ENCODE results near the gene NUP188. TPM values are rescaled to one million over a fixed set of nuclear protein-coding genes. Genes with fewer than 3 reads are reported as not detected.

NUP188 gene
- total RNA-seq, 2 donors from 2014 or later: 75.7 to 106 TPM

- Histone ChIP-seq H3K27ac (no peak overlapping the region), H3K36me3 (peaks cover 65% of the 10 kb centered on the region), H3K9me3 (no peaks in the 10 kb centered on the region), H3K27me3 (replicated peaks; ENCODE audit: insufficient read depth) (no peaks in the 10 kb centered on the region), H3K4me3 (no peak overlapping the region), H3K4me1 (ENCODE audit: control insufficient read depth in 1 of 2, low read depth in 2 of 2) (peaks cover 2 to 16% of the 10 kb centered on the region in 2 donors)
- no peak for TF ChIP-seq CTCF (IDR thresholded peaks at IDR 0.05)
- ATAC-seq (ENCODE audit: insufficient number of reproducible peaks, low FRiP score, low read depth) (no peak), DNase-seq (ENCODE audit: low spot score) (no peak)
These were observed 36.0 kb downstream of the NUP188 start for GRCh38 chr9:128983536-128983935.

GRCh38 chr9:128986671-128987070, 39.2 kb downstream of the NUP188 start:
- peaks cover 2 to 21% of the 10 kb centered on the region in 2 donors for H3K4me1 ChIP-seq (ENCODE audit: control insufficient read depth in 1 of 2, low read depth in 2 of 2)
- no peak for ATAC-seq (ENCODE audit: insufficient number of reproducible peaks, low FRiP score, low read depth)
- TF ChIP-seq CTCF (IDR thresholded peaks at IDR 0.05): no peak
- peak overlapping the region in 1 of 2 donors; percentile 24 for H3K27ac ChIP-seq
- H3K4me3 ChIP-seq: no peak overlapping the region
- peaks cover 58% of the 10 kb centered on the region for H3K36me3 ChIP-seq
- no peaks in the 10 kb centered on the region for H3K27me3 ChIP-seq (replicated peaks; ENCODE audit: insufficient read depth)
- H3K9me3 ChIP-seq: no peaks in the 10 kb centered on the region
- no peak for DNase-seq (ENCODE audit: low spot score)

- TF ChIP-seq CTCF (IDR thresholded peaks at IDR 0.05): no peak
- ATAC-seq (ENCODE audit: insufficient number of reproducible peaks, low FRiP score, low read depth): peak; percentile 85
These were observed 40.3 kb downstream of the NUP188 start for GRCh38 chr9:128987805-128988204.

GRCh38 chr9:128992995-128993394, 45.5 kb downstream of the NUP188 start:
- no peak for TF ChIP-seq CTCF (IDR thresholded peaks at IDR 0.05)
- no peak for DNase-seq (ENCODE audit: low spot score)
- H3K27me3 ChIP-seq (replicated peaks; ENCODE audit: insufficient read depth): no peaks in the 10 kb centered on the region
- H3K36me3 ChIP-seq: peaks cover 47% of the 10 kb centered on the region
- no peak for ATAC-seq (ENCODE audit: insufficient number of reproducible peaks, low FRiP score, low read depth)
- H3K9me3 ChIP-seq: no peaks in the 10 kb centered on the region
- peaks cover 0 to 6% of the 10 kb centered on the region in 2 donors for H3K4me1 ChIP-seq (ENCODE audit: control insufficient read depth in 1 of 2, low read depth in 2 of 2)
- no peak overlapping the region for H3K27ac ChIP-seq
- H3K4me3 ChIP-seq: no peak overlapping the region

More at GRCh38 chr9:128987805-128988204, 40.3 kb downstream of the NUP188 start:
- Histone ChIP-seq H3K4me1 (ENCODE audit: control insufficient read depth in 1 of 2, low read depth in 2 of 2) (peaks cover 2 to 21% of the 10 kb centered on the region in 2 donors), H3K27me3 (replicated peaks; ENCODE audit: insufficient read depth) (no peaks in the 10 kb centered on the region), H3K27ac (peak overlapping the region; percentile 68 to 80), H3K4me3 (peak overlapping the region; percentile 51), H3K9me3 (no peaks in the 10 kb centered on the region), H3K36me3 (peaks cover 46% of the 10 kb centered on the region)
- DNase-seq (ENCODE audit: low spot score): peak; percentile 30

GRCh38 chr9:128995791-128996190, 48.3 kb downstream of the NUP188 start:
- Histone ChIP-seq H3K36me3 (peaks cover 62% of the 10 kb centered on the region), H3K4me3 (no peak overlapping the region), H3K27ac (no peak overlapping the region), H3K4me1 (ENCODE audit: control insufficient read depth in 1 of 2, low read depth in 2 of 2) (peaks cover 0 to 6% of the 10 kb centered on the region in 2 donors), H3K27me3 (replicated peaks; ENCODE audit: insufficient read depth) (no peaks in the 10 kb centered on the region), H3K9me3 (no peaks in the 10 kb centered on the region)
- no peak for TF ChIP-seq CTCF (IDR thresholded peaks at IDR 0.05)
- DNase-seq (ENCODE audit: low spot score): no peak
- ATAC-seq (ENCODE audit: insufficient number of reproducible peaks, low FRiP score, low read depth): no peak

Measured in thoracic aorta (tissue), 2 donors.